Esophagus muscularis mucosa (tissue), 4 donors: ENCODE data around the gene ANKIB1.

ENCODE experiments used
- CTCF ChIP-seq, 3 experiments: fragments of 200-600 bp in 2 of 3; fragments of 450-650 bp in 1 of 3; sonication (generic) in 2 of 3; IDR thresholded peaks; one replicate each; pipeline ENCODE4 v1.5.1; 2017 to 2019; ENCODE audit warnings: antibody characterized with exemption in 3 of 3, mild to moderate bottlenecking in 2 of 3, moderate library complexity in 1 of 3
- EP300 ChIP-seq: sonication (generic); formaldehyde crosslinking; IDR thresholded peaks from one replicate; pipeline ENCODE4 v1.6.1; 2017; ENCODE audit warnings: antibody characterized with exemption
- POLR2A ChIP-seq: fragments of 450-650 bp; IDR thresholded peaks from one replicate; pipeline ENCODE4 v1.6.1; 2017; ENCODE audit warnings: antibody characterized with exemption, moderate library complexity, mild to moderate bottlenecking, low read depth
- POLR2AphosphoS5 ChIP-seq, 2 donors: sonication (generic); formaldehyde crosslinking; IDR thresholded peaks; one replicate each; pipeline ENCODE4 v1.6.1; 2017; ENCODE audit warnings: antibody characterized with exemption in 2 of 2

- TF ChIP-seq POLR2A, result no peak
- TF ChIP-seq CTCF (IDR thresholded peaks at IDR 0.05), result no peak
- TF ChIP-seq POLR2AphosphoS5 (IDR thresholded peaks at IDR 0.05), result no peak
- TF ChIP-seq EP300, result no peak
Observed at GRCh38 chr7:92432299-92432946, 186.6 kb downstream of the ANKIB1 start.
